Activated CD8-positive, alpha-beta memory T cell treated with anti-CD3 and anti-CD28 coated beads for 36 hours (primary cell): ENCODE measurements around the gene RANBP9. TPM values are rescaled to one million over a fixed set of nuclear protein-coding genes. Genes with fewer than 3 reads are reported as not detected.

Experiments used
- CTCF ChIA-PET: fragments of 350-600 bp; sonication (Branson Sonifier 250); formaldehyde crosslinking; loops from one replicate; lab custom pipeline; 2021; ENCODE audit warnings: antibody characterized with exemption; lab: Charles Lee
- POLR2A ChIA-PET: fragments of 350-600 bp; sonication (Branson Sonifier 250); formaldehyde crosslinking; loops from one replicate; lab custom pipeline; 2021; ENCODE audit warnings: antibody characterized with exemption; lab: Charles Lee
- total RNA-seq, 2 experiments: library from RNA; stranded (reverse); gene quantifications; one replicate each; pipeline ENCODE4 v1.2.3, GENCODE V29; 2021

RANBP9 gene
- total RNA-seq, 2 experiments from 2014 or later: 44.8 to 47.4 TPM

DNA sequence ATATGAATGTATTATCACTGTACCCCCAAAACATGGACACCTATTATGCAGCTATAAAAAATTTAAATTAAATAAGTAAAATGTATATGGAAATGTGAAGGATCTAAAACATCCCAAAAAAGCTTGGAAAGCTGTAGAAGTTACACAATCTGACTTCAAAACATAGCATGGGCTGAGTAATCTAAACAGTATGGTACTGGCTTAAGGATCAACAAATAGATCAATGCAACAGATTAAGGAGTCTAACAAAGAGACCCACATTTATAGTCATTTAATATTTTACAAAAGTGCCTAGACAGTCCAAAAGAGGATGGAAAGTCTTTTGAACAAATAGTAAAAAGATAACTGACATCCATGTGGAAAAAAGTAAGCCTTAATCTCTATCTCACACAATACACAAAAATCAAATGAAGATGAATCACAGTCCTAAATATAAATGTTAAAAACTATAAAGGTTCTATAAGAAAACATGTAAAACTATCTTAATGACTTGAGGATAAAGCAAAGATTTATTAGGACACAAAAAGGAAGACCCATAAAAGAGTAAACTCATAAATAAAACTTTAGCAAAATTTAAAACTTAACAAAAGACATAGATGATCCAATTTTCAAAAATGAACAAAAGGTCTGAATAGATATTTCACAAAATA is 46.8 kb downstream of the RANBP9 start:
- ChIA-PET CTCF (no interaction called here), POLR2A (no interaction called here)

DNA sequence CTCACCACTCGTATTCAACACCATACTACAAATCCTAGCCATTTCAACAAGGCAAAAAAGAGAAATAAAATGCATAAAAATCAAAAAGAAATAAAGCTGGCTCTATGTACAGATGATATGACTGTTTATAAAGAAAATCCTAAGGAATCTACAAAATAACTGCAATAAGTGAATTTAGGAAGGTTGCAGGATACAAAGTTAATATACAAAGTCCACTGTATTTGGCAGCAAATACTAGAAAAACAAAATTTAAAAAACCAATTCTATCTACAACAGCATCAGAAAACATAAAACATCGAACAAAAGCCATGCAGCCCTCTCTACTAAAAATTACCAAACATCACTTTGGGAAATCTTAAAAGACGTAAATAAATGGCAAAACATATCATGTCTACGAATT is 47.6 kb downstream of the RANBP9 start:
- CTCF ChIA-PET: no interaction called here
- POLR2A ChIA-PET: no interaction called here

DNA sequence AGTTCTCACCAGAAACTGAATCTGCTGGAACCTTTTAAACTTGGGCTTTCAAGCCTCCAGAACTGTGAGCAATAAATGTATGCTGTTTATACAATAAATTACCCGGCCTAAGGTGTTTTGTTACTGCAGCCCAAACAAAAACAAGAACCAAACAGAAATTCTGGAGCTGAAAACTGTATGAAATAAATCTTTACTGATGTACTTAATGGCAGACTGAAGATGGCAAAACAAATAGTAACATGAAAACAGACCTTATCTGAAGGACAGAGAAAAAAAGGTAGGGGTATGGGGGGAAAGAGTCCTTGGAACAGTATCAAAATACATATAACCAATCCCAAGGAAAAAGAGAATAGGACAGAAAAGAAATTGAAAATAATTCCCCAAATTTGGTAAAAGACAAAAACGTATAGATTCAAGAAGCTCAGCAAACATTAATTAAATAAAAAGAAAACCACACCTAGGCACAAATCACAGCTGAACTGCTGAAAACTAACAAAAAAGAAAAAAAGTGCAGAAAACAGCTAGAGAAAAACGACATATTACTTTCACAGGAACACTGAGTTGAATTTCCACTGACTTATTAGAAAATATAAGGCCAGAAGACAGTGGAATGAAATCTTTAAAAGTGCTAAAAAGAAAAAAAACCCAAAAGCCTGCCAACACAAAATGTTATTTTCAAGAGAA is 48.8 kb downstream of the RANBP9 start:
- CTCF ChIA-PET: no interaction called here
- POLR2A ChIA-PET: no interaction called here

DNA sequence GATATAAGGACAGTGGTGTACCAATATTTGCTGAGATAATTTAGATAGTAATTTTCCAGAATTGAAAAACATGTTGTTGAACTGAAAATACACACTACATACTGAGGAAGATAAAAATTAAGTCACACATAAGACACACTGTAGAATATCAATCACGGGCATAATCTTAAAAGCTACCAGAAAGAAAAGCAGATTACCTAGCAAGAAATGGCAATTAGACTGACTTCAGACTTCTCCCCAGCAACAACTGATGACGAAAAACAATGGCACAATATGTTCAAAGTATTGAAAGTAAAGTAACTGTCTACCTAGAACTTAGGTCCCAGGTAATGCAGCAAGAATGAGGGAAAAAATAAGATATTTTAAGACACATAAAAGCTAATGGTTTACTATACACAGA is 50.0 kb downstream of the RANBP9 start:
- ChIA-PET CTCF (no interaction called here), POLR2A (no interaction called here)

DNA sequence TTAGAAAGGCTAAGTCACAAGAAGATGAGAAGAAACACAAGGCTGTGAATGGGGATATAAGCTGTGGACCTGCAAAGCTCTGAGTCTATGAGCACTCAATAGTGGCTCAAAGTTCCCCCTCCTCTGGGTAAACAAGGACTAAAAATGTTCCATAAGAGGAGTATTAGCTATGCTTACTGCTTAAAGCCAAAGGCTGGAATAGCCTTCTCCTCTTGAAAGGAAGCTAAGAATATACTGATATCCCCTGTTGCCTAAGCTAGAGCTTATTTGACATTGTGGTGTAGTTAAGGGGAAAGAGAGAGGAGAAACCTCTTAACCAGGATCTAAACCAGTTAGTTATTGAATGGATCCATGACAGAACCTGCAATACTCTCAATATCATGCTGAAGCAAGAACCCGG is 50.7 kb downstream of the RANBP9 start:
- ChIA-PET CTCF (no interaction called here), POLR2A (no interaction called here)

DNA sequence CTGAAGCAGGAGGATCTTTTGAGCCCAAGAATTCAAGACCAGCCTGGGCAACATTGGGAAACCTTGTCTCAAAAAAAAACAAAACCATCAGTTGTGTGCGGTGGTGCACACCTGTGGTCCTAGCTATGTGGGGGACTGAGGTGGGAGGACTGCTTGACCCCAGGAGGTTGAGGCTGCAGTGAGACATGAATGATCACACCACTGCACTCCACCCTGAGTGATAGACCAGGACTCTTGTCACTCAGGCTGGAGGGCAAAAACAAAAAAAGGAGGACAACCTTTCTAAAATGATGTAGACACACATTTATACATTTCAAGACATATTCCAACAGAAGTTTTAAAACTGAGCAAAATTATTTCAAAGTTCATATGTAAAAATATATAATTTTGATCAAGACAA is 51.4 kb downstream of the RANBP9 start:
- CTCF ChIA-PET: no interaction called here
- POLR2A ChIA-PET: no interaction called here

DNA sequence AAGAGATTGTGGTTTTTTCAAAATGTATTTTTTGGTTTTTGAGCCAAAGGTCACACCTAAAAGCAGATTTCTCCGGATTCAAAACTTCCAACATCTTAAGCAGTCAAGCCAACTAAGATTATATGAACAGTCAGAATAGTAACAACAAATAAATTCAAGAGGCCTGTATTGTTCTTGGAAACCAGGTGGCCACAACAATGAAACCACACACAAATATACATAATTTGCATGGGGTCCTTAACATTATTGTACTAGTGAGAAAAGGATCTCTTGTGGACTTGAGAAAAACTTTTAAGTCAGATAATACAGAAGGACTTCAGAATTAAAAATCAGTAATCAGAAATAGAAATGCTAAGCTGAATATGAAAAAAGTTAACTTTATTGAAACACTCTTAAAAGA is 55.9 kb downstream of the RANBP9 start:
- ChIA-PET POLR2A (no interaction called here), CTCF (no interaction called here)

DNA sequence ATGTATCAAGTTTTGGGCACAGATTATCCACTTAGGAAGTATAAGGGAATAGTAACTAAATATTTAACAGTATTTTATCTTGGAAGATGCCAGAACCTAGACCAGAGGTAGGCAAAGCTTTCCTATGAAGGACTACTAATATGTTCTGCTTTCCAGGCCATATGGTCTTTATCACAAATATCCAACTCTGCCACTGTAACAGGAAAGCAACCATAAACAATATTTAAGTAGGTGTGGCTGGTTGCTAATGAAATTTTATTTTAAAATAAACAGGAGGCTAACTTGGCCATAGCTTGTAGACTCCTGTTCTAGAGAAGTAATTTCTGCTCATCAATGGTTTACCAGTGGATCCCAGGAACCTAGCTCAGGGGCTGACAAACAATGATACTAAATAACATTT is 57.1 kb downstream of the RANBP9 start:
- CTCF ChIA-PET: interaction anchor here (0.8 kb wide), 1 partner anchor 31 kb away, joined by 3 read pairs; no protein-coding TSS in a partner anchor

DNA sequence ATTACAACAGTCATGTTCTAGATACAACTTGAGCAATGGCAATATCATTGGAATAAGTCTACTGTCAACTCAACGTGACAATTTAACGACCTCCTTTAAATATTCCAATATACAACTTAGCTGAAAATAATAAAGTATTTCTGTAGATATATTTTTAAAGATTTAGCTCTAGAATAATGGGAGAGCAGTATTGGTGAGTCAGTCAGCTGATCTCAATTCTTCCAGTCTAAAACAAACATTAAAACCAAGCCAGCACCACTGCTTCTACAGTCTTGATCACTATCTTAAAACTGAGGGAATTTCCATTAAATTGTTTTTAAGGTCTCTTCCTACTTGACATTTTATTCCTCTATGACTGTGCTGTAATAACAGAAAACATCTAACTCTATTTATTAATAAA is 58.3 kb downstream of the RANBP9 start:
- ChIA-PET CTCF (no interaction called here), POLR2A (no interaction called here)

More for the DNA sequence above, 57.1 kb downstream of the RANBP9 start:
- POLR2A ChIA-PET: no interaction called here

DNA sequence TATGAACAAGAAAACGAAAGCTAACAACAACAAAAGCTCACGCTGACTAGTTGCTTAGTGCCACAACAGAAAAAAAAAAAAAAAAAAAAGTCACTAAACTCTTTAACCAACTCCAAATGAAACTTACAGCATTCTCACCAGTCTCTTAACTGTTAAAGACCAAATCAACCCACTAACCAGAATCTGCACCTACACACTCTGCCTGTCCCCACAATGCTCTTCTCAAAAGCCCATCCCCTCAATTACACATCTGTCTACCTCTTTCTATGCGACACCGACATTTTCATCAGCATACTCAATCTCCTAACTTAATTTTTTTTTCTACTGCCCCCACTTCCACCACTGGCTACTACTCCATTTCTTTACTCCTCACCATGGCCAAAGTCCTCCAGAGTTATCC is 62.2 kb downstream of the RANBP9 start:
- ChIA-PET POLR2A (interaction anchor here (0.7 to 1.0 kb wide), 2 partner anchors 13 to 61 kb away, joined by 5 read pairs; no protein-coding TSS in a partner anchor), CTCF (no interaction called here)

DNA sequence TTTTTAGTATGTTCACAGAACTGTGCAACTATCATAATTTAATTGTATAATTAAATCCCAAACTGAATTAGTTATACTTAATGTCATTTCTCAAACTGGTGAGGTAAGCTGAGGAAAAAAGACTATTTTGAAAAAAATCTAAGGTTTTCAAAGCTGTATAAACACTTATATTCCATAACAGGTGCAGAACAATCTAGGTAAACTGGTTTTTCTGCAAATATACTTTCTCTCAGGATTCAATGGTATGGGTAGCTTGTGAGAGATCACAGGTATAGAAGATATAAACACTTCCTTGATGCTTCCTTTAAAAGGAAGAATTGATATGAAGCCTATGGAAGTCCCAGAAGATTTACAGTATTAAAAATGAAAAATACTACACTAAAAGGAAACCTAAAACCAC is 62.8 kb downstream of the RANBP9 start:
- POLR2A ChIA-PET: interaction anchor here (0.6 to 1.0 kb wide), 3 partner anchors 13 to 255 kb away, joined by 5 to 9 read pairs (median 5); no protein-coding TSS in a partner anchor
- CTCF ChIA-PET: no interaction called here

DNA sequence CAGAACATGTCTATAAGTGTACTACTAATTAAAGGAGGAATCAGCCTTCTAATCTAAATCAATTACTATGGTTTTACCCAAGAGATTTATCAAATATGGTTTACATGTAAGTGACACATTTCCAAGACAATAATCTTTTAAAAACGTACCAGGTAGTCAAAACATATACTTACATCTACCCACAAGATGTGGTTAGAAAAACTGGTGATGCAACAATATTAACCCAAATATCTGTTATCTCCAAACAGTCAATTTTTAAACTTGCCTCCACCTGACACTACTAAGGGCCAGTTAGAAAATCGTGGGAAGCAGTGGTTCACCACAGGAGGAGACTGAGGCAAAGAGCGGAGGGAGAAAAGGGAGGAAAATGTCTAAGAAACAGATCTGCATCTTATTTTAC is 68.5 kb downstream of the RANBP9 start:
- ChIA-PET CTCF (interaction anchor here (0.9 kb wide), 1 partner anchor 151 kb away, joined by 3 read pairs; no protein-coding TSS in a partner anchor), POLR2A (no interaction called here)

DNA sequence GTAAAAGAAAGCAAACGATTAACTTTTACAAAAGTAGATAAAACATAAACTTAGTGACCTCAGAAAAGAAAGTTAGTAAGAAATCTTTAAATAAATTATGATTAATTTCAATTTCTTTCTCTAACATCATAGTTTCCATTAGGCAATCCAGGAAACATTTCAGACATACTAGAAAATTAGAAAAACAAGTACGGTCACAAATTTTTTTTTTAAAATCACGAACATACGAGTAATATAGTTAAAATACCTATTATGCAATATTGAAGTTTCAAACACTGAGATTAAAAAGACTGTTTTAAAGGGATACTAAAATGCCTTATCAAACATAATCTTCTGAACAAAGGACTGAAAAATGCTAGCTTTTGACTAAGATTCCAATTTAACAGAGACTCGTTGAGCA is 70.3 kb downstream of the RANBP9 start:
- ChIA-PET POLR2A (no interaction called here), CTCF (no interaction called here)

DNA sequence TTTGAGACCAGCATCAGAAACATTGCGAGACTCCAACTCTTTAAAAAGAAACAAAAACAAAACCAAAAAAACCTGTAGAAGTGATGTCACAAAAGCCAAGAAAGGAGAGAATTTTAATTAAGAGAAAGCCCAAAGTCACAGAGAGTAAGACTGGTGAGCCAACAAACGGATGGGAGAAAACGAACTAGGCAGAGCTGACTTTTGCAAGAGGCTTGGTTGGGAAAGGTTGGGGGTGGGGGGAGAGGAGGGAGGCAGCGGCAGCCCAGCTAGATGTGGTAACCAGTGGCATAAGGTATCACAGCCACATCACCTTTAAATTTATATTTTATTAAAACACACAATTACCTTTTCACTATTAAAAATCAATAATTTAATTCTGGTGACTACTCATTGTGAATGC is 73.0 kb downstream of the RANBP9 start:
- ChIA-PET CTCF (interaction anchor here (1.6 kb wide), 1 partner anchor 14 kb away, joined by 5 read pairs; no protein-coding TSS in a partner anchor), POLR2A (no interaction called here)

DNA sequence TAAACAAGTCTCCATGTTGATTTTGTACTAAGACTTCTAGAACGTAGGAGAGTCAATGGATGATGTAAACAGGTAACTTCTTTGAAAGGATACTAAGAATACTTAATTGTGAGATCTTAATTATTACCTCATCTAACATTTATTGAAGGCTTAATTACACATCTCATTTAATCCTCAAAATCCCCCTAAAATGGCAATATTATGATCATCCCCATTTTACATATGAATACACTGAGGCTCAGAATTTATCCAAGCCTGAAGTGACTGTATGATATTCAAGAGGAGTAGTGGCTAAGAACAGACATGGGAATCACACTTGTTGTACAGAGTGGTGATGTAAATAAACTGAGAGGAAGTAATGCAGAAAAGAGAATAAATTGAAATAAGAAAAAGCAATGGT is 73.6 kb downstream of the RANBP9 start:
- CTCF ChIA-PET: no interaction called here

DNA sequence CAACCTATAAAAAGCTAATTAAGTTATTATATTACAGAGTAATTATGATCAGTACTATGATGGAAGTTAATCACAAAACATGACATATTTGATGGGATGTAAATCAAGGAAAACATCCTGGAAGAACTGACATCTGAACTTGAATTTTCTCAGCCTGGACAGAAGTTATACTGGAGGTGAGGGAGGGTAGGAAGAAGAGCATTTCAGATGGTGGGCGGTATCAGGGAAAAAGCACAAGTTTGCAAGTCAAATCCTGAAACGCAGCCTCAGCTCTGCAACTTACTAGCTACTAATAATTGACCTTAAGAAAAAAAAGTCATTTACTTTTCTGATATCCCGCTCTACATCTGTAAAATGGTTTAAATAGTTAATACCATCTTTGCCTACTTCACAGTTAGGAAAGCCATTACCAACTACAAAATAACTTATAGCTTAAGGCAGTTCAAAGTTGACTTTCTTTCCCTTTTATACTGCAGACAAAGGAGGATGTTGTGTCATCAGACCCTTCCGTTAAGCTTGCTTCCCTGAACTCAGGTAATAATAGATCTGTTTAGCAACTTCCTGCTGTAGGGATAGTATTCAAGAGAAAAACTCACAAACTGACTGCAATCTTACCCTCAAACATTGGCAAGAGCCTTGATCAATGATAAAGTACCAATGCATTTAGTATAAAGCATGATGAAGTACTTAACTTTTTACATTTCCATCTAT is 75.5 kb downstream of the RANBP9 start:
- ChIA-PET CTCF (no interaction called here), POLR2A (interaction anchor here (0.9 kb wide), 1 partner anchor 13 kb away, joined by 5 read pairs; no protein-coding TSS in a partner anchor)

More for the DNA sequence above, 73.6 kb downstream of the RANBP9 start:
- POLR2A ChIA-PET: no interaction called here

DNA sequence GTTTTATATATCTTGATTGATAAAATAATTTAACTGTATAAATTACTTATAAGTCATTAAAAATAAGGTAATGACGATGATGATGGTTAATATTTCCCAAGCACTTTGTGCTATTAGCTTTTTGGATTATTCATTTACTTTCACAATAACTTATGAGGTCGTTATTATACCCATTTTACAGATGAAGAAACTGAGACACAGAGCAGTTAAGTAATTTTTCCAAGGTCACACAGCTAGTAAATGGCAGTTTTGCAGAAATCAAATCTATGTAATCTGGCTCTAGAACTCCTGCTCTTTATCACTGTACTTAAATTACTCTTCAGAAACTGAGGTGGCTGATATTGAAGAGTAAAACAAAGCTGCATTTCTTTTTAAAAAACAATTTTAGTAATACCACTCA is 78.3 kb downstream of the RANBP9 start:
- ChIA-PET CTCF (no interaction called here), POLR2A (no interaction called here)

DNA sequence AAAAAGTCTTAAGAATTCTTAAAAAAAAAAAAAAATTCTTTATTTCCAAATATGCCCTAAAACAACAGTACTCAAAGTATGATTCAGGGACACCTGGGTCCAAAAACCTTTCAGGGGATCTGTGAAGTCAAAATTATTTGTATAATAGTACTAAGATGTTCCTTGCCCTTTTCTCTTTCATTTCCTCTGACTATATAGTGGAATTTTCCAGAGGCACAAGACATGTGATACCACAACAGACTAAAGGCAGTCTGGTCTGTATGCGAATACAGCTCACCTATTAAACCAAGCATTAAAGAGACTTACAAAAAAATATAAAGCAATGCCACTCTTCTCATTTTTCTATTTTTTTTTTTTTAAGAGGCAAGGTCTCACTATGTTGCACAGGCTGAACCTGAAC is 81.1 kb downstream of the RANBP9 start:
- CTCF ChIA-PET: interaction anchor here (0.7 to 0.9 kb wide), 2 partner anchors 56 to 120 kb away, joined by 3 read pairs; partner anchors contain the start of gene SIRT5

DNA sequence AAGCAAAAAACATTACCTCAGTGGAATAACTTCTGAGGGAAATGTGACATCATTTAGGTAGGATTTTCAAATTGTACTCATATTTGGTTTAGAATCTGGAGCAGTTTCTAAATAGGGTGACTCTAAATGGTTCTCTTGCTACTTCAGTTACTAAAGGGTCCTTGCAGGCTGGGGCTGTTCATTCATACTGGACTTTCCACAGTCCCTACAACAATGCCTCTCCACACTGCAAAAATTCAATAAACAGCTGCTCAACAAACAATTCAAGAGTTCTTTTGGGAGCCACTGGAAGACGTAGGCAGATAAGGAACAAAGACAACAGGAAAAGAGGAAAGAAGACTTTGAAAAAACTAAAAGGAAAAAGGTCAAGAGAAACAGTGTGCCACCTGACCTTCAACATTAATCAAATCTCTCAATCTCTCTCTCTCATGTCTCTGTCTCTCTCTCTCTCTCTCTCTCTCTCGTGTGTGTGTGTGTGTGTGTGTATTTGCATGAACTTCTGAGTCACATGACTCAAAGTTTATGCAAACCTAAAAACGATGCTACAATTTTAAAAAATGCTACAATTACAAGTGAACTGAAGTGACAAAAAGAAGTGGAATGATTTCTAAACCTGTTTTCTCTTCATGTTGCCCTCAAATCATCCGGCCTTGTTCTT is 82.0 kb downstream of the RANBP9 start:
- POLR2A ChIA-PET: interaction anchor here (0.7 to 1.1 kb wide), 2 partner anchors 14 to 419 kb away, joined by 3 to 7 read pairs; no protein-coding TSS in a partner anchor

More for the DNA sequence above, 81.1 kb downstream of the RANBP9 start:
- POLR2A ChIA-PET: interaction anchor here (0.7 to 1.1 kb wide), 2 partner anchors 14 to 420 kb away, joined by 3 to 7 read pairs; no protein-coding TSS in a partner anchor

More for the DNA sequence above, 82.0 kb downstream of the RANBP9 start:
- CTCF ChIA-PET: interaction anchor here (0.7 kb wide), 1 partner anchor 119 kb away, joined by 3 read pairs; no protein-coding TSS in a partner anchor
